GM12878 (cell line): ENCODE results near the gene VRK3. TPM values are rescaled to one million over a fixed set of nuclear protein-coding genes. Genes with fewer than 3 reads are reported as not detected.
A peak's percentile ranks its signal among the peaks of the same experiment; 100 is the strongest.

ENCODE experiments used
- BCL11A ChIP-seq: IDR thresholded peaks from 2 replicates; pipeline ENCODE4 v1.6.1; 2011; ENCODE audit warnings: low read depth, low read length
- BHLHE40 ChIP-seq, 2 experiments: fragments of 450-650 bp in 1 of 2; IDR thresholded peaks; 2 replicates each; pipeline ENCODE4 v1.6.1; 2011 to 2017; ENCODE audit warnings: low read depth in 2 of 2, borderline replicate concordance in 1 of 2, improper control_type of control experiment in 1 of 2, low read length in 1 of 2, mild to moderate bottlenecking in 1 of 2
- CEBPB ChIP-seq, 2 experiments: fragments of 150-350 bp in 1 of 2; IDR thresholded peaks; 2 replicates each; pipeline ENCODE4 v1.6.1; 2012 to 2014; ENCODE audit warnings: low read depth in 2 of 2, low read length in 2 of 2, borderline replicate concordance in 1 of 2, inconsistent platforms in 1 of 2
- CHD1 ChIP-seq: IDR thresholded peaks from 2 replicates; pipeline ENCODE4 v1.6.1; 2012; ENCODE audit warnings: low read depth, low read length, improper control_type of control experiment
- EGR1 ChIP-seq, 2 experiments: IDR thresholded peaks; 1 replicate in 1 of 2; 2 replicates in 1 of 2; pipeline ENCODE4 v1.6.1; 2011 to 2012; ENCODE audit warnings: low read depth in 2 of 2, low read length in 2 of 2, borderline replicate concordance in 1 of 2, mild to moderate bottlenecking in 1 of 2, moderate library complexity in 1 of 2
- ESRRA ChIP-seq: IDR thresholded peaks from 2 replicates; pipeline ENCODE4 v1.6.1; 2012; ENCODE audit warnings: mild to moderate bottlenecking, low read length, improper control_type of control experiment
- GABPA ChIP-seq: IDR thresholded peaks from 2 replicates; pipeline ENCODE4 v1.6.1; 2014; ENCODE audit warnings: antibody characterized with exemption, low read depth, mild to moderate bottlenecking, inconsistent platforms
- GATAD2B ChIP-seq: fragments of 450-650 bp; conservative IDR thresholded peaks from 2 replicates; pipeline ENCODE4 v1.6.1; 2017; ENCODE audit warnings: low read depth, mild to moderate bottlenecking, moderate library complexity
- IRF4 ChIP-seq: IDR thresholded peaks from 2 replicates; pipeline ENCODE4 v1.6.1; 2011; ENCODE audit warnings: low read depth, low read length
- IRF5 ChIP-seq: fragments of 450-650 bp; IDR thresholded peaks from 2 replicates; pipeline ENCODE4 v1.6.1; 2017; ENCODE audit warnings: borderline replicate concordance
- NFXL1 ChIP-seq: fragments of 450-650 bp; IDR thresholded peaks from 2 replicates; pipeline ENCODE4 v1.6.1; 2017; ENCODE audit warnings: antibody characterized with exemption, mild to moderate bottlenecking, borderline replicate concordance
- NFYB ChIP-seq: IDR thresholded peaks from 2 replicates; pipeline ENCODE4 v1.6.1; 2011; ENCODE audit warnings: low read depth, mild to moderate bottlenecking, low read length, improper control_type of control experiment, moderate library complexity; ENCODE audit not compliant: insufficient read depth
- NR2C2 ChIP-seq: IDR thresholded peaks from 2 replicates; pipeline ENCODE4 v1.6.1; 2011; ENCODE audit warnings: borderline replicate concordance, low read depth; ENCODE audit not compliant: control insufficient read depth, insufficient read length
- NRF1 ChIP-seq: conservative IDR thresholded peaks from 2 replicates; pipeline ENCODE4 v1.6.1; 2011; ENCODE audit warnings: mild to moderate bottlenecking, low read depth, low read length, improper control_type of control experiment
- POLR2AphosphoS5 ChIP-seq: IDR thresholded peaks from 2 replicates; pipeline ENCODE4 v1.6.1; 2011; ENCODE audit warnings: mild to moderate bottlenecking, low read length, inconsistent platforms
- RAD51 ChIP-seq: fragments of 450-650 bp; IDR thresholded peaks from 2 replicates; pipeline ENCODE4 v1.6.1; 2016; ENCODE audit warnings: moderate library complexity, mild to moderate bottlenecking, inconsistent platforms
- RCOR1 ChIP-seq: conservative IDR thresholded peaks from 2 replicates; pipeline ENCODE4 v1.6.1; 2012; ENCODE audit warnings: low read depth, low read length, improper control_type of control experiment
- SIX5 ChIP-seq: IDR thresholded peaks from 2 replicates; pipeline ENCODE4 v1.6.1; 2011; ENCODE audit warnings: mild to moderate bottlenecking, low read depth, low read length, moderate library complexity; ENCODE audit not compliant: severe bottlenecking
- SRF ChIP-seq, 2 experiments: IDR thresholded peaks; 2 replicates each; pipeline ENCODE4 v1.6.1; 2011; ENCODE audit warnings: low read depth in 2 of 2, low read length in 2 of 2, mild to moderate bottlenecking in 1 of 2, moderate library complexity in 1 of 2
- TCF12 ChIP-seq: IDR thresholded peaks from 2 replicates; pipeline ENCODE4 v1.6.1; 2011; ENCODE audit warnings: low read depth, mild to moderate bottlenecking, low read length
- USF1 ChIP-seq: IDR thresholded peaks from 2 replicates; pipeline ENCODE4 v1.6.1; 2011; ENCODE audit warnings: borderline replicate concordance, low read depth, mild to moderate bottlenecking, moderate library complexity, mixed read lengths, low read length; ENCODE audit not compliant: insufficient read depth; ENCODE audit errors: extremely low read length
- ZNF24 ChIP-seq: fragments of 450-650 bp; IDR thresholded peaks from 2 replicates; pipeline ENCODE4 v1.6.1; 2017; ENCODE audit warnings: antibody characterized with exemption, mild to moderate bottlenecking
- ZNF384 ChIP-seq: IDR thresholded peaks from 2 replicates; pipeline ENCODE4 v1.6.1; 2012; ENCODE audit warnings: low read depth, mild to moderate bottlenecking, low read length, improper control_type of control experiment, borderline replicate concordance
- ZNF592 ChIP-seq: fragments of 450-650 bp; IDR thresholded peaks from 2 replicates; pipeline ENCODE4 v1.6.1; 2017; ENCODE audit warnings: mild to moderate bottlenecking, moderate library complexity
- polyA plus RNA-seq, 11 experiments: library from polyadenylated mRNA; depleted of rRNA in 4 of 11; unstranded in 6 of 11; stranded (reverse) in 5 of 11; fragments of >200 nt; fragmentation: Nextera tagmentation in 4 of 11; fragmentation: Illumina TruSeq in 1 of 11; extraction: Ambion mirVana in 4 of 11; extraction: Trizol in 1 of 11; gene quantifications; 1 replicate in 1 of 11; 2 replicates in 10 of 11; pipeline versions ENCODE4 v1.2.1 to v1.2.3, GENCODE V29; 2011 to 2016; ENCODE audit warnings: inconsistent platforms in 2 of 11, missing spikeins in 2 of 11, low read depth in 1 of 11
- total RNA-seq, 4 experiments: library from RNA; depleted of rRNA in 3 of 4; stranded (reverse); fragments of >200 nt in 3 of 4; fragmentation: Illumina TruSeq in 1 of 4; extraction: Trizol in 1 of 4; gene quantifications; 2 replicates each; pipeline versions ENCODE4 v1.2.1 to v1.2.3, GENCODE V29; 2013 to 2021

The VRK3 gene
- total and polyA plus RNA-seq, 10 of the 15 experiments (the other 5 are each of a cell fraction or from before 2014, with no cell fraction given): 17.3 to 61.9 (median 35.5) TPM

- TF ChIP-seq ESRRA (no peak), ZNF592 (no peak), CHD1 (no peak), POLR2AphosphoS5 (peak; percentile 70; the same call in 1 of the 2 replicates), CEBPB (IDR thresholded peaks at IDR 0.05; ENCODE audit: borderline replicate concordance in 1 of 2, low read depth in 2 of 2, low read length in 2 of 2) (no peak), NFYB (no peak), SIX5 (peak; percentile 86), NFXL1 (no peak), GABPA (peak; percentile 82), NR2C2 (no peak), IRF4 (no peak), SRF (IDR thresholded peaks at IDR 0.05; ENCODE audit: low read depth in 2 of 2, low read length in 2 of 2) (0 out of 4 replicates have a peak, but pooled peaks of 1 of the 2 experiments have one; percentile 22), RAD51 (no peak), EGR1 (IDR thresholded peaks at IDR 0.05; ENCODE audit: borderline replicate concordance in 1 of 2, low read depth in 2 of 2, low read length in 2 of 2) (no peak), NRF1 (0 out of 2 replicates have a peak, but pooled peaks have one; percentile 31), BCL11A (no peak), BHLHE40 (IDR thresholded peaks at IDR 0.05; ENCODE audit: borderline replicate concordance in 1 of 2, low read depth in 2 of 2, low read length in 1 of 2) (peak in 1 of 2 experiments; percentile 74; a peak in 2 of 4 replicates), ZNF24 (no peak), GATAD2B (peak; percentile 88), RCOR1 (no peak), IRF5 (no peak), USF1 (peak; percentile 16), ZNF384 (no peak), TCF12 (0 out of 2 replicates have a peak, but pooled peaks have one; percentile 33)
Observed at GRCh38 chr19:50025794-50026549, 800 bp upstream of the VRK3 start, which contains the start of gene ZNF473 (continued).
